Muscle of leg (tissue), 11 donors: ENCODE results near the gene RING1. TPM values are rescaled to one million over a fixed set of nuclear protein-coding genes. Genes with fewer than 3 reads are reported as not detected.
"Not testable (repeated sequence)": the region's sequence is repeated elsewhere in the genome, so short reads cannot be mapped to it uniquely, and the experiment has no call there.

Source experiments
- DNase-seq: peaks from one replicate; pipeline ENCODE4 v3.0.0; 2013
- H3K27ac ChIP-seq: one replicate; pipeline ENCODE4 v1.5.1; 2013; ENCODE audit warnings: mild to moderate bottlenecking, low read length, control low read depth
- H3K27me3 ChIP-seq: one replicate; pipeline ENCODE4 v1.6.1; 2013; ENCODE audit warnings: low read length; ENCODE audit not compliant: control insufficient read depth, insufficient read depth
- H3K36me3 ChIP-seq: one replicate; pipeline ENCODE4 v1.6.1; 2013; ENCODE audit warnings: low read length; ENCODE audit not compliant: control insufficient read depth, insufficient read depth
- H3K4me1 ChIP-seq: one replicate; pipeline ENCODE4 v1.6.1; 2013; ENCODE audit warnings: low read length; ENCODE audit not compliant: control insufficient read depth, insufficient read depth
- H3K4me3 ChIP-seq: one replicate; pipeline ENCODE4 v1.5.1; 2013; ENCODE audit warnings: low read length, control low read depth
- H3K9me3 ChIP-seq: replicated peaks from 2 replicates; pipeline ENCODE4 v1.6.1; 2013; ENCODE audit warnings: low read depth, low read length; ENCODE audit not compliant: control insufficient read depth
- WGBS: methylation state at CpG from one replicate; pipeline ENCODE4 v1.1.5; 2013; ENCODE audit warnings: missing lambda C conversion rate; ENCODE audit not compliant: insufficient coverage; 5-methylcytosine and 5-hydroxymethylcytosine counted together
- polyA plus RNA-seq, 8 donors: library from polyadenylated mRNA; unstranded; fragments of 120-200 nt; gene quantifications; one replicate each; pipeline versions ENCODE4 v1.2.1 to v1.2.3, GENCODE V29; 2013; ENCODE audit warnings: inconsistent platforms in 1 of 8, low replicate concordance in 1 of 8; ENCODE audit not compliant: insufficient read length in 8 of 8, insufficient read depth in 1 of 8
- total RNA-seq: library from RNA; stranded (reverse); fragments of 120-200 nt; gene quantifications from one replicate; pipeline ENCODE4 v1.2.4, GENCODE V29; 2013

Gene RING1
- total and polyA plus RNA-seq, 9 donors: 22.8 to 46.6 (median 38.5) TPM

GRCh38 chr6:33216117-33216649, 7.9 kb downstream of the RING1 start:
- Histone ChIP-seq H3K9me3 (no peaks in the 10 kb centered on the region), H3K4me3 (no peak overlapping the region), H3K36me3 (peaks cover 12% of the 10 kb centered on the region), H3K4me1 (peaks cover 21% of the 10 kb centered on the region), H3K27ac (no peak overlapping the region), H3K27me3 (peaks cover 23% of the 10 kb centered on the region)
- WGBS: 79% methylated on average over 2 of the region's 4 CpGs
- no peak for DNase-seq

DNA sequence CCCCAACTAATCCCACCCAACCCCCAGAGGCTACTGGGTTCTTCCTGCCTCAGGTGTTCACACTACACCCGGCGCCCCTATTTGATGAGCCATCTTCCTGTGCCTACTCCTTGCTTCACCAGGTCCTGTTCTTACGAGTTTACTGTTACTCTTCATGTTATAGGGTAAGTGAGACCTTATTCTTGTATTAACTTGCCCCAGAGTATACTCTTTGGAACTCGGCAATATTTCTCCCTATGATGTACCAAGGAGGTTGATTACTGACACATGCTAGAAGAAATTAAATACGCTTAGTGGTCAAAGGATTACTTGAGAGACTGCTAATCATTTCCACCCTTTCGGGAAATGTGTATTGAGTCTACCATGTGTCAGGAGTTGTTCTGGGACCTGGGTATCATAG, 8.9 kb downstream of the RING1 start:
- no peaks in the 10 kb centered on the region for H3K9me3 ChIP-seq
- WGBS: no CpG with 5 or more reads among the region's 6 CpGs
- no peak overlapping the region for H3K4me3 ChIP-seq
- no peak for DNase-seq
- H3K4me1 ChIP-seq: peaks cover 18% of the 10 kb centered on the region
- peaks cover 23% of the 10 kb centered on the region for H3K27me3 ChIP-seq
- H3K27ac ChIP-seq: no peak overlapping the region
- peaks cover 3% of the 10 kb centered on the region for H3K36me3 ChIP-seq

DNA sequence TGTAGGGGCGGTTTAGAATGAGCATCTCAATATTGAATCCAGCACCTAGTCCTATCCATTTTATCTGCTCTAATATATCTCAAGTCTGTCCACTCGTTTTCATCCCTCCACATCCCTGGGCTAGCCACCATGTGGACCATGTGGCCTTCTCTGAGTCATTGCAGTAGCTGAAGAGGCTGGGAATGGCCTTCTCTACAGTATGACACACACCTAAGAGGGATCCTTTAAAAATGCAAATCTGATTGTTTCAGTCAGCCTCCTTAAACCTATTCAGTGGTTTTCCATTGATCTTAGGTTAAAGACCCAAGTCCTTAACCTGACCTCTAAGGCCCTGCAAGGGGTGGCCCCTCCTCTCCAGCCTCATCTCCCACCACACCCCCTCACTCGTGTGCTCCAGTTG, 9.4 kb downstream of the RING1 start:
- DNase-seq: no peak
- Histone ChIP-seq H3K4me3 (no peak overlapping the region), H3K36me3 (no peaks in the 10 kb centered on the region), H3K27ac (no peak overlapping the region), H3K9me3 (no peaks in the 10 kb centered on the region), H3K27me3 (peaks cover 23% of the 10 kb centered on the region), H3K4me1 (peaks cover 14% of the 10 kb centered on the region)
- 36% methylated on average over 1 of the region's 3 CpGs for WGBS

DNA sequence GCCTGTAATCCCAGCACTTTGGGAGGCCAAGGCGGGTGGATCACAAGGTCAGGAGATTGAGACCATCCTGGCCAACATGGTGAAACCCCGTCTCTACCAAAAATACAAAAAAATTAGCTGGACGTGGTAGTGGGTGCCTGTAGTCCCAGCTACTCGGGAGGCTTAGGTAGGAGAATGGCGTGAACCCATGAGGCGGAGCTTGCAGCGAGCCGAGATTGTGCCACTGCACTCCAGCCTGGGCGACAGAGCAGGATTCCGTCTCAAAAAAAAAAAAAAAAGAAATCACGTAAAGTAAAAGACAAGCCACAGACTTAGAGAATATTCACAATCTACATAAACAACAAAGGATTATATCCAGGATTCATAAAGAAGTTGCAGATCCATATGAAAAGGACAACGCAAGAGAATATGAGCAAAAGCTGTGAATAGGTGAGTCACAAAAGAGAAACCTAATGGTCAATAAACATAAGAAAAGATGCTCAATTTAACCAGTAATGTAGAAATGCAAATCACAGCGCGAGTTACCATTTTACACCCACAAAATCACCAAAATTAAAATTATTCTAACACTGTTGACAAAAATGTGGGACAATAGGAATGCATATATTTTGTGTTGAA, 18.3 kb downstream of the RING1 start:
- WGBS: no CpG with 5 or more reads among the region's 14 CpGs
- not testable (repeated sequence) for H3K4me3 ChIP-seq, H3K27ac ChIP-seq, DNase-seq, H3K4me1 ChIP-seq, H3K36me3 ChIP-seq, H3K9me3 ChIP-seq
- peaks cover 22% of the 10 kb centered on the region for H3K27me3 ChIP-seq

DNA sequence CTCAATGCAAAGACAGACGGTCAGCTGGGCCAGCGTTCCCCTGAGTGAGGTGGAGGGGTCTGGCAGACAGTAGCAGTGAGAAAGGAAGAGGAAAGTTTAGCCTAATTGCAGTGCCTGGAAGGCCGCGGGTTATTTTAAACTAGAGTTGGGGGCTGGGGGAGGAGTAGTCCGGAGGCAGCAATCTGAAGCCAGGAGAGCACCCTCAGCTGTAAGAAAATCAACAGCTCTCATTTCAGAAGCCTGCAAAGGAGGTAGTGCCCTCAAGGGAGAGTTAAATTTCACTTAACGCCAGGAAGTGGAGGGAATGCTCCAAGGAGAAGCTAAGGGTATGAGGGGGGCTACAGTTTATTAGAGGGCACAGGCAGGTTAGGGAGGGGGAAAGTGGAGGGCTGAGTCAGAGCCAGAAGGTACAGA, 26.9 kb downstream of the RING1 start:
- no peak for DNase-seq
- no peak overlapping the region for H3K4me3 ChIP-seq
- WGBS: 5% methylated on average over 6 of the region's 6 CpGs
- H3K9me3 ChIP-seq: no peaks in the 10 kb centered on the region
- no peaks in the 10 kb centered on the region for H3K36me3 ChIP-seq
- H3K4me1 ChIP-seq: peaks cover 8% of the 10 kb centered on the region
- H3K27me3 ChIP-seq: peaks cover 2% of the 10 kb centered on the region
- H3K27ac ChIP-seq: no peak overlapping the region

DNA sequence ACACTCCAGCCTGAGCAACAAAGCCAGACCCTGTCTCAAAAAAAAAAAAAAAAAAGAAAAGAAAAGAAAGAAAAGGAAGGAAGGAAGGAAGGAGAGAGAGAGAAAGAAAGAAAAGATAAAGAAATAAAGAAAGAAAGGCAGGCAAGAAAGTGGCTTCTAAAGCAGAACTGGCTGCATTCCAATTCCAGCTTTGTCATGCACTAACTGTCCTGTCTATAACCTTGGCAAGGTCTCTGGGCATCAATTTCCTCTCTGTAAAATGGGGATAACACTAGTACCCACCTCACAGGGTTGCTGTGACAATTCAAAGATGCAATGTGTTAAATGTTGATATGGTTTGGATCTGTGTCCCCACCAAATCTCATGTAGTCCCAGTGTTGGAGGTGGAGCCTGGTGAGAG, 28.0 kb downstream of the RING1 start:
- Histone ChIP-seq H3K27ac (no peak overlapping the region), H3K36me3 (no peaks in the 10 kb centered on the region), H3K4me1 (peaks cover 8% of the 10 kb centered on the region), H3K9me3 (no peaks in the 10 kb centered on the region), H3K4me3 (no peak overlapping the region), H3K27me3 (peaks cover 2% of the 10 kb centered on the region)
- no peak for DNase-seq

GRCh38 chr6:33236852-33237251, 28.6 kb downstream of the RING1 start:
- no peak for DNase-seq
- H3K36me3 ChIP-seq: no peaks in the 10 kb centered on the region
- H3K27ac ChIP-seq: no peak overlapping the region
- no peaks in the 10 kb centered on the region for H3K9me3 ChIP-seq
- H3K4me1 ChIP-seq: peaks cover 8% of the 10 kb centered on the region
- peaks cover 2% of the 10 kb centered on the region for H3K27me3 ChIP-seq
- 82% methylated on average over 6 of the region's 6 CpGs for WGBS
- no peak overlapping the region for H3K4me3 ChIP-seq

GRCh38 chr6:33237741-33238140, 29.4 kb downstream of the RING1 start:
- 40% methylated on average over 1 of the region's 2 CpGs for WGBS
- peaks cover 2% of the 10 kb centered on the region for H3K27me3 ChIP-seq
- peaks cover 8% of the 10 kb centered on the region for H3K4me1 ChIP-seq
- no peaks in the 10 kb centered on the region for H3K36me3 ChIP-seq
- H3K9me3 ChIP-seq: no peaks in the 10 kb centered on the region
- no peak overlapping the region for H3K27ac ChIP-seq
- no peak for DNase-seq
- H3K4me3 ChIP-seq: no peak overlapping the region

- H3K36me3 ChIP-seq: no peaks in the 10 kb centered on the region
- no peak for DNase-seq
- H3K4me3 ChIP-seq: no peak overlapping the region
- H3K27me3 ChIP-seq: peaks cover 8% of the 10 kb centered on the region
- no peaks in the 10 kb centered on the region for H3K4me1 ChIP-seq
- H3K9me3 ChIP-seq: no peaks in the 10 kb centered on the region
- WGBS: no CpG with 5 or more reads among the region's 3 CpGs
- no peak overlapping the region for H3K27ac ChIP-seq
These were observed 33.7 kb downstream of the RING1 start for GRCh38 chr6:33241968-33242367.

DNA sequence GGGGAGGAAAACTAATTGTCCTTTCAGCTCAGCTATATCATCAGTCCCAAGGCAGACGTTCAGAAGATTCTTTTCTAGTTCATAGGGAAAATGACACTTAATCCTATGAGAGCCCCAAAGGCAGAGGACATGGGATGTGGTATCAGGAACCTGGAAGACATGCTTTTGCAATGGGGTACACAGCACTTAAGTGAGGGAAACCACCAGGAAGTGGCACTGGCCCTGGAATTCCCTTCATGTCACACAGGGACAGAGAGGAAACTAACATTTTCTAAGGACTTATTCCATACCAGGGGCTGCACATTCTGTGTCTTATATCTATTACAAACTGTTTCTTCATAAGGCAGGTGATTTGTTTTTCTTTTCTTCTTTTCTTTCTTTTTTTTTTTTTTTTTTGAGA, 35.2 kb downstream of the RING1 start:
- peaks cover 11% of the 10 kb centered on the region for H3K27me3 ChIP-seq
- H3K4me3 ChIP-seq: no peak overlapping the region
- no CpG with 5 or more reads among the region's 1 CpG for WGBS
- H3K27ac ChIP-seq: no peak overlapping the region
- DNase-seq: no peak
- H3K36me3 ChIP-seq: no peaks in the 10 kb centered on the region
- no peaks in the 10 kb centered on the region for H3K9me3 ChIP-seq
- peaks cover 7% of the 10 kb centered on the region for H3K4me1 ChIP-seq
